Measurements from ENCODE around the gene KLF9. TPM values are rescaled to one million over a fixed set of nuclear protein-coding genes. Genes with fewer than 3 reads are reported as not detected.

Gene KLF9
- total and polyA plus RNA-seq, 2 donors (not counting 1 experiment from before 2014, with no cell fraction given): 12.1 to 36.4 TPM

GRCh38 chr9:70409280-70409679 lies 5.2 kb downstream of the KLF9 start:
- H3K4me1 ChIP-seq (ENCODE audit: control insufficient read depth in 2 of 2, insufficient read depth in 2 of 2, low read length in 2 of 2): peaks cover 45 to 54% of the 10 kb centered on the region in 2 donors
- H3K9me3 Mint-ChIP-seq (ENCODE audit: insufficient read depth): no peaks in the 10 kb centered on the region
- peaks cover 42% of the 10 kb centered on the region for H4K20me1 ChIP-seq (ENCODE audit: control insufficient read depth, insufficient read depth, low read length, poor library complexity, severe bottlenecking)
- POLR2A ChIA-PET: no interaction called here
- H3K9ac ChIP-seq (ENCODE audit: low read length): no peak overlapping the region
- TF ChIP-seq CTCF (IDR thresholded peaks at IDR 0.05) (no peak), EZH2 (IDR thresholded peaks at IDR 0.05; ENCODE audit: borderline replicate concordance, insufficient read depth, low read depth, low read length, poor library complexity, severe bottlenecking) (no peak)
- H3K4me3 Mint-ChIP-seq: no peak overlapping the region
- 100% methylated on average over 1 of the region's 3 CpGs for WGBS (ENCODE audit: insufficient coverage)
- intact Hi-C loops (cut with micrococcal nuclease): no loop called here
- H3K9me3 ChIP-seq (ENCODE audit: control extremely low read depth in 1 of 3, control insufficient read depth in 2 of 3, insufficient read depth in 1 of 3, low read length in 2 of 3): no peaks in the 10 kb centered on the region
- ATAC-seq (ENCODE audit: low read depth) (no peak), DNase-seq (no peak)
- no peak overlapping the region for H3K4me3 ChIP-seq (ENCODE audit: control extremely low read depth in 1 of 5, extremely low read depth in 1 of 5, insufficient read depth in 1 of 5, low read depth in 2 of 5, low read length in 4 of 5)
- H2AFZ ChIP-seq (ENCODE audit: insufficient read depth, low read depth, low read length, poor library complexity, severe bottlenecking): no peak overlapping the region
- no peaks in the 10 kb centered on the region for H3K27me3 Mint-ChIP-seq
- H3K36me3 ChIP-seq (replicated peaks in 1 of 2; ENCODE audit: control extremely low read depth in 1 of 2, control insufficient read depth in 1 of 2, extremely low read depth in 1 of 2, insufficient read depth in 2 of 2, low read length in 1 of 2): no peaks in the 10 kb centered on the region
- no peak overlapping the region for H3K4me2 ChIP-seq (replicated peaks; ENCODE audit: low read depth, low read length, poor library complexity, severe bottlenecking)
- H3K27ac ChIP-seq (ENCODE audit: low read length in 2 of 2): no peak overlapping the region
- H3K27ac Mint-ChIP-seq: no peak overlapping the region
- H3K27me3 ChIP-seq (replicated peaks in 1 of 4; ENCODE audit: control extremely low read depth in 1 of 4, control insufficient read depth in 3 of 4, insufficient read depth in 4 of 4, low read length in 3 of 4): no peaks in the 10 kb centered on the region
- H3K4me1 Mint-ChIP-seq: peaks cover 57% of the 10 kb centered on the region
- CTCF ChIA-PET: interaction anchor here (0.9 kb wide), 1 partner anchor 76 kb away, joined by 4 read pairs; no protein-coding TSS in a partner anchor
- peaks cover 84% of the 10 kb centered on the region for H3K79me2 ChIP-seq (ENCODE audit: control insufficient read depth, insufficient read depth, low read length)

GRCh38 chr9:70408393-70409040 lies 5.9 kb downstream of the KLF9 start:
- Histone ChIP-seq H3K4me1 (ENCODE audit: control insufficient read depth in 2 of 2, insufficient read depth in 2 of 2, low read length in 2 of 2) (peaks cover 45 to 50% of the 10 kb centered on the region in 2 donors), H3K4me3 (ENCODE audit: control extremely low read depth in 1 of 5, extremely low read depth in 1 of 5, insufficient read depth in 1 of 5, low read depth in 2 of 5, low read length in 4 of 5) (no peak overlapping the region), H3K36me3 (replicated peaks in 1 of 2; ENCODE audit: control extremely low read depth in 1 of 2, control insufficient read depth in 1 of 2, extremely low read depth in 1 of 2, insufficient read depth in 2 of 2, low read length in 1 of 2) (no peaks in the 10 kb centered on the region), H4K20me1 (ENCODE audit: control insufficient read depth, insufficient read depth, low read length, poor library complexity, severe bottlenecking) (peaks cover 42% of the 10 kb centered on the region), H3K79me2 (ENCODE audit: control insufficient read depth, insufficient read depth, low read length) (peaks cover 92% of the 10 kb centered on the region), H3K4me2 (replicated peaks; ENCODE audit: low read depth, low read length, poor library complexity, severe bottlenecking) (no peak overlapping the region), H3K27me3 (replicated peaks in 1 of 4; ENCODE audit: control extremely low read depth in 1 of 4, control insufficient read depth in 3 of 4, insufficient read depth in 4 of 4, low read length in 3 of 4) (no peaks in the 10 kb centered on the region), H3K27ac (ENCODE audit: low read length in 2 of 2) (no peak overlapping the region), H3K9ac (ENCODE audit: low read length) (no peak overlapping the region), H3K9me3 (ENCODE audit: control extremely low read depth in 1 of 3, control insufficient read depth in 2 of 3, insufficient read depth in 1 of 3, low read length in 2 of 3) (no peaks in the 10 kb centered on the region), H2AFZ (ENCODE audit: insufficient read depth, low read depth, low read length, poor library complexity, severe bottlenecking) (no peak overlapping the region)
- ATAC-seq (ENCODE audit: low read depth) (no peak), DNase-seq (no peak)
- no peak overlapping the region for H3K4me3 Mint-ChIP-seq
- H3K4me1 Mint-ChIP-seq: peaks cover 59% of the 10 kb centered on the region
- H3K9me3 Mint-ChIP-seq (ENCODE audit: insufficient read depth): no peaks in the 10 kb centered on the region
- WGBS (ENCODE audit: insufficient coverage): 100% methylated on average over 1 of the region's 5 CpGs
- CTCF ChIA-PET: interaction anchor here (0.9 to 1.7 kb wide), 2 partner anchors 10 to 77 kb away, joined by 4 read pairs; no protein-coding TSS in a partner anchor
- H3K27ac Mint-ChIP-seq: peak overlapping the region; percentile 88
- POLR2A ChIA-PET: no interaction called here
- H3K27me3 Mint-ChIP-seq: no peaks in the 10 kb centered on the region
- no peak for TF ChIP-seq EZH2 (IDR thresholded peaks at IDR 0.05; ENCODE audit: borderline replicate concordance, insufficient read depth, low read depth, low read length, poor library complexity, severe bottlenecking)
- no peak for TF ChIP-seq CTCF (IDR thresholded peaks at IDR 0.05)
- intact Hi-C loops (cut with micrococcal nuclease): no loop called here

Data from B cell (primary cell).